ENCODE measurements around the gene BAAT.

GRCh38 chr9:101376111-101376848 lies 8.5 kb downstream of the BAAT start:
- TF ChIP-seq CTCF (IDR thresholded peaks at IDR 0.05) (no peak), ZFX (IDR thresholded peaks at IDR 0.05; ENCODE audit: borderline replicate concordance) (no peak)
